Activated CD4-positive, alpha-beta memory T cell treated with anti-CD3 and anti-CD28 coated beads for 36 hours (primary cell): ENCODE measurements around the gene NUP133. TPM values are rescaled to one million over a fixed set of nuclear protein-coding genes. Genes with fewer than 3 reads are reported as not detected.
"Not testable (repeated sequence)": the region's sequence is repeated elsewhere in the genome, so short reads cannot be mapped to it uniquely, and the experiment has no call there.

Experiments
- CTCF ChIA-PET: fragments of 350-600 bp; sonication (Branson Sonifier 250); formaldehyde crosslinking; loops from one replicate; lab custom pipeline; 2021; ENCODE audit warnings: antibody characterized with exemption, inconsistent platforms; lab: Charles Lee
- POLR2A ChIA-PET: fragments of 350-600 bp; sonication (Branson Sonifier 250); formaldehyde crosslinking; loops from one replicate; lab custom pipeline; 2021; ENCODE audit warnings: antibody characterized with exemption; lab: Charles Lee
- DNase-seq: peaks from one replicate; pipeline ENCODE4 v3.0.0-alpha.2; 2020
- H3K27ac Mint-ChIP-seq: one replicate; pipeline ENCODE4 v1.8.0; 2021; ENCODE audit warnings: mixed read lengths
- H3K27me3 Mint-ChIP-seq: one replicate; pipeline ENCODE4 v1.8.0; 2021; ENCODE audit warnings: mixed read lengths
- H3K36me3 Mint-ChIP-seq: one replicate; pipeline ENCODE4 v1.8.0; 2021; ENCODE audit warnings: mixed read lengths
- H3K4me1 Mint-ChIP-seq: one replicate; pipeline ENCODE4 v1.8.0; 2021; ENCODE audit warnings: low read depth, mixed read lengths
- H3K4me3 Mint-ChIP-seq: one replicate; pipeline ENCODE4 v1.8.0; 2021; ENCODE audit warnings: mild to moderate bottlenecking, mixed read lengths
- H3K9me3 Mint-ChIP-seq: one replicate; pipeline ENCODE4 v1.8.0; 2021; ENCODE audit warnings: mixed read lengths
- intact Hi-C: fragments of 100-400 bp; cut with micrococcal nuclease; formaldehyde crosslinking; loops from one replicate; pipeline ENCODE4 v1.15.1; 2023
- total RNA-seq, 2 experiments: library from RNA; stranded (reverse); gene quantifications; one replicate each; pipeline ENCODE4 v1.2.3, GENCODE V29; 2021

Gene NUP133
- total RNA-seq, 2 experiments from 2014 or later = 54.1 to 57.0 TPM

DNA sequence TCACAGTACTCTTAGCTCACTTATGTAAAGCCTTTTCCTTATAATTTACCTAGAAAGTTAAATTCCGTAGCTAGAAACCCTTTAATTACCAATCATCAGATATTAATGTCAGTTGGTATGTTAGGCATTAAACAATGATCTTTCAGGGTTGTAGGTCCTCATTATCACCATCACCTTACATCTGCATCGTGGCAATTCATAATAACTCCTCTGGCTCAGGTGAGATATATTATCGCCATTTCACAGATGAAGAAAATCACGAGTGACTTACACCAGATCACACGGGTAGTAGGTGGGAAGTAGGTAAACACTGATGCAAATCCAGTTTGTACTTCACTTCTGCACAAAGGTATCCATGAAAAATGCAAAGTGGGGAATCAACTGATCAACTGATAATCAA, 639 bp downstream of the NUP133 start:
- ChIA-PET CTCF (interaction anchor here (1.1 to 2.9 kb wide), 4 partner anchors 12 to 249 kb away, joined by 3 to 16 read pairs (median 10); partner anchors contain the start of gene ABCB10), POLR2A (interaction anchor here (1.0 to 2.5 kb wide), 5 partner anchors 21 to 1049 kb away, joined by 4 to 17 read pairs (median 5); partner anchors contain the start of genes ABCB10, TAF5L and URB2)
- peak overlapping the region; percentile 83 for H3K27ac Mint-ChIP-seq
- H3K9me3 Mint-ChIP-seq = no peaks in the 10 kb centered on the region
- H3K27me3 Mint-ChIP-seq = peaks cover 2% of the 10 kb centered on the region
- peak overlapping the region; percentile 93 for H3K4me3 Mint-ChIP-seq
- H3K4me1 Mint-ChIP-seq = peaks cover 26% of the 10 kb centered on the region
- intact Hi-C loops = loop anchor here (5.0 kb wide), 1 partner anchor 225 kb away; no protein-coding TSS in a partner anchor
- peaks cover 14% of the 10 kb centered on the region for H3K36me3 Mint-ChIP-seq
- DNase-seq = no peak

DNA sequence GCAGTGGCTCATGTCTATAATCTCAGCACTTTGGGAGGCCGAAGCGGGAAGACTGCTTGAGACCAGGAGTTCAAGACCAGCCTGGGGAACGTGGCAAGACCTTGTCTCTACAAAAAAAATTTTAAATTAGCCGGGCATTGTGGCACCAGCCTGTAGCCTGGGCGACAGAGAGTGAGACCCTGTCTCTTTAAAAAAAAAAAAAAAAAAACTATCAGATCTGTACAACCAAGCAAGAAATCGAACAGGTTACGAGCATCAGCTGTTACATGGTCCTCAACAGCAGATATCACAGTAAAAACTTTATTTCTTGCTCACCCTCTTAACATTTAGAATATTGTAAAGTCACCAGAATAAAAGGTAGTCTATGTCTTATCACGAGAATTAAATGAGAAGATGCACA, 1.5 kb downstream of the NUP133 start:
- H3K4me1 Mint-ChIP-seq = peaks cover 26% of the 10 kb centered on the region
- no peaks in the 10 kb centered on the region for H3K9me3 Mint-ChIP-seq
- ChIA-PET POLR2A (interaction anchor here (1.3 kb wide), 1 partner anchor 21 kb away, joined by 4 read pairs; no protein-coding TSS in a partner anchor), CTCF (interaction anchor here (0.6 to 2.9 kb wide), 2 partner anchors 52 to 660 kb away, joined by 3 to 16 read pairs; partner anchors contain the start of gene ABCB10)
- intact Hi-C loops = loop anchor here (5.0 kb wide), 1 partner anchor 224 kb away; no protein-coding TSS in a partner anchor
- H3K36me3 Mint-ChIP-seq = peaks cover 18% of the 10 kb centered on the region
- H3K27ac Mint-ChIP-seq = no peak overlapping the region
- DNase-seq = no peak
- peaks cover 2% of the 10 kb centered on the region for H3K27me3 Mint-ChIP-seq
- peak overlapping the region; percentile 93 for H3K4me3 Mint-ChIP-seq

DNA sequence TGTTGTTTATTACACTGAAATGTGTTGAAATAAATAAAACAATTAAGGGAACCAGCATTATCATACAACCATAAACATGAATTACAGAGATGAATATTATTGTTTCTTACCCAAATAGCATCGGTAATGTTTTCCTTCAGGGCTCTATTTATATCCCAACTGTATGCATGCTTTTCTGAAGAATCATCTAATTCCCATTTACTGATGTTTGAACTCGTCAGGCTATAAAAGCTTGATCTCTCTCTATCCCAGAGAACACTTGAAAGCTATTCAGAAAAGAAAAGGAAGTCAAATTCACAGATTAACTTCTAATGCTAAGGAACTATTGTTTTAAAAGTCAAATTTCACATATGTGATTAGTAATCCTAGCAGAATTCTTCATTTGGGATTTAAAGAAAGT, 12.4 kb downstream of the NUP133 start:
- POLR2A ChIA-PET = no interaction called here
- DNase-seq = no peak
- Mint-ChIP-seq H3K4me3 (no peak overlapping the region), H3K36me3 (peaks cover 44% of the 10 kb centered on the region), H3K27me3 (no peaks in the 10 kb centered on the region), H3K27ac (no peak overlapping the region), H3K4me1 (no peaks in the 10 kb centered on the region), H3K9me3 (no peaks in the 10 kb centered on the region)
- CTCF ChIA-PET = interaction anchor here (1.5 to 1.7 kb wide), 3 partner anchors 12 to 239 kb away, joined by 3 to 6 read pairs (median 5); partner anchors contain the start of gene NUP133
- intact Hi-C loops = no loop called here

DNA sequence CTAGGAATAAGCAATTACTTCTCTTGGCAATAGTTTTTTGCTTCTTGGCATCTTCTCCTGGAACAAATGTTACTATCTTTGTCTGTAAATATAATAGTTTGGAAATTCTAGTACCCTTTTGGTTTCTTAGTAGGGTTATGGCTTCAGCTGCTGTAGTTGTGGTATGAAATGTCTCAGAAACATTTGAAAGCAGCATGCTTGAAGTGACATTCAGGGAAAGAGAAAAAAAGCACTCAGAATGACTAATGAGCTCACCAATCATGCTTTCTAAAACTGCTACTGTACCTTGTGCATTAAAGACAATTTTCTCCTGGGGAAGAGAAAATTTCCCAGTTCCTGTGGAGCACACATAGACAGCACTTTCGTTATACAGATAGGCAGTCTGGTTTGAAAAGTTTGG, 21.0 kb downstream of the NUP133 start:
- CTCF ChIA-PET = no interaction called here
- H3K27me3 Mint-ChIP-seq = no peaks in the 10 kb centered on the region
- intact Hi-C loops = no loop called here
- no peak overlapping the region for H3K27ac Mint-ChIP-seq
- peaks cover 36% of the 10 kb centered on the region for H3K36me3 Mint-ChIP-seq
- POLR2A ChIA-PET = no interaction called here
- no peak overlapping the region for H3K4me3 Mint-ChIP-seq
- no peak for DNase-seq
- H3K9me3 Mint-ChIP-seq = no peaks in the 10 kb centered on the region
- H3K4me1 Mint-ChIP-seq = peaks cover 1% of the 10 kb centered on the region

DNA sequence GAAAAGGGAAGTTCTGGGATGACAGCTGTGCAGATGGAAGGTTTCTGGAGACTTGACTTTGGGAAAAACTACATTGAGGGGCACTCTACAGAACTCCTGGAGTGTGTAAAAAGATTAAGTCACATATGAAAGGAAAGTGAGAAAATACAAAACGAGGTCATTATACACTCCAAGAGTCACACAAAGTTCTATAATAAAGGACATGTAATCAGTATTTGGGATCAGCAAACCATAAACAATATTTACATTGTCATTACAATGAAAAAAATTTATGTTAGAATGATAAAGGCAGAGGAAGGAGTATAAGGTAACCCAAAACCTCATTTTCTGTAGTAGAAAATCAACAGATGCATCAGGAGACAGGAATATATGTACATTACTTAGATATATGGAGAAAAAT, 22.8 kb downstream of the NUP133 start:
- Mint-ChIP-seq H3K36me3 (peaks cover 39% of the 10 kb centered on the region), H3K27me3 (no peaks in the 10 kb centered on the region), H3K4me1 (peaks cover 3% of the 10 kb centered on the region), H3K9me3 (no peaks in the 10 kb centered on the region), H3K4me3 (no peak overlapping the region), H3K27ac (no peak overlapping the region)
- CTCF ChIA-PET = interaction anchor here (5.1 kb wide), 1 partner anchor 228 kb away, joined by 123 read pairs; no protein-coding TSS in a partner anchor
- POLR2A ChIA-PET = interaction anchor here (0.6 kb wide), 2 partner anchors 113 to 229 kb away, joined by 3 to 5 read pairs; no protein-coding TSS in a partner anchor
- no peak for DNase-seq
- intact Hi-C loops = no loop called here

DNA sequence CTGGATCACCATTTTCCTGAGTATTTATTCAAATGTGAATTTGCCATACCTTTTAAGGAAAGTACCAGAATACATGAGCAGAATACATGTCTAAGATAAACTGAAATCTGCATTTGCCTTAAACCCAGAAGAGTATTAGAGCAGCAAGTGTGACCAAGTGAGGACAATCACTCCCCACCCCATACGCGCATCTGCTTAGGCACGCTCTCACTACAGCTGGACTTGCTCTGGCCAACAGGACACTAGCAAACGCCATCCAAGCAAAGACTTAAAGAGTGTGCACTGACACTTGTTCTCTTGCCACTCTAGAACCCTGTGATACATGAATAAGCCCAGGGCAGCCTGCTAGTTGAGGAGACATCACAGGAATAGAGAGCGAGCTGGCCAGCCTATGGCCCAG, 25.6 kb downstream of the NUP133 start:
- intact Hi-C loops = loop anchor here (1.0 to 5.0 kb wide), 2 partner anchors 210 to 224 kb away; partner anchors contain the start of gene RAB4A

DNA sequence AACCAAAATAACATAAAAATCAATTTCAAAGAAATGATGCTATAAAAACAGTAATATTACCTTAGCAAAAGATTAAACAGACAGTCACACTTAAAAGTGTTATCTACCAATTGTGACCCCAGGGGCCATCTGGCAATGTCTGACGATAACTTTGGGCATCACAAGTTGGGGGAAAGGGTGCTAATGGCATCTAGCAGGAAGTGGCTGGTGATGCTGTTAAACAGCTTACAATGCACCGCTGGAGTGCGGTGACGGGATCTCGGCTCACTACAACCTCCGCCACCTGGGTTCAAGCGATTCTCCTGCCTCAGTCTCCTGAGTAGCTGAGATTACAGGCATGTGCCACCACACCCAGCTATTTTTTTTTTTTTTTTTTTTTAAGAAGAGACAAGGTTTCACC, 27.6 kb downstream of the NUP133 start:
- ChIA-PET CTCF (interaction anchor here (1.2 to 3.6 kb wide), 3 partner anchors 13 to 225 kb away, joined by 5 to 16 read pairs (median 10); no protein-coding TSS in a partner anchor), POLR2A (no interaction called here)
- Mint-ChIP-seq H3K4me3 (no peak overlapping the region), H3K9me3 (no peaks in the 10 kb centered on the region), H3K27me3 (no peaks in the 10 kb centered on the region), H3K27ac (no peak overlapping the region), H3K36me3 (peaks cover 38% of the 10 kb centered on the region), H3K4me1 (peaks cover 14% of the 10 kb centered on the region)
- no peak for DNase-seq
- intact Hi-C loops = loop anchor here (5.0 kb wide), 1 partner anchor 208 kb away; the partner anchor contains the start of gene RAB4A

More for the DNA sequence above, 25.6 kb downstream of the NUP133 start:
- peaks cover 14% of the 10 kb centered on the region for H3K4me1 Mint-ChIP-seq
- POLR2A ChIA-PET = interaction anchor here (1.0 kb wide), 1 partner anchor 26 kb away, joined by 3 read pairs; the partner anchor contains the start of gene NUP133
- H3K4me3 Mint-ChIP-seq = no peak overlapping the region
- CTCF ChIA-PET = interaction anchor here (0.7 to 5.1 kb wide), 29 partner anchors 9 to 818 kb away, joined by 3 to 123 read pairs (median 4); no protein-coding TSS in a partner anchor
- no peaks in the 10 kb centered on the region for H3K27me3 Mint-ChIP-seq
- H3K36me3 Mint-ChIP-seq = peaks cover 42% of the 10 kb centered on the region
- DNase-seq = no peak
- H3K9me3 Mint-ChIP-seq = no peaks in the 10 kb centered on the region
- no peak overlapping the region for H3K27ac Mint-ChIP-seq

DNA sequence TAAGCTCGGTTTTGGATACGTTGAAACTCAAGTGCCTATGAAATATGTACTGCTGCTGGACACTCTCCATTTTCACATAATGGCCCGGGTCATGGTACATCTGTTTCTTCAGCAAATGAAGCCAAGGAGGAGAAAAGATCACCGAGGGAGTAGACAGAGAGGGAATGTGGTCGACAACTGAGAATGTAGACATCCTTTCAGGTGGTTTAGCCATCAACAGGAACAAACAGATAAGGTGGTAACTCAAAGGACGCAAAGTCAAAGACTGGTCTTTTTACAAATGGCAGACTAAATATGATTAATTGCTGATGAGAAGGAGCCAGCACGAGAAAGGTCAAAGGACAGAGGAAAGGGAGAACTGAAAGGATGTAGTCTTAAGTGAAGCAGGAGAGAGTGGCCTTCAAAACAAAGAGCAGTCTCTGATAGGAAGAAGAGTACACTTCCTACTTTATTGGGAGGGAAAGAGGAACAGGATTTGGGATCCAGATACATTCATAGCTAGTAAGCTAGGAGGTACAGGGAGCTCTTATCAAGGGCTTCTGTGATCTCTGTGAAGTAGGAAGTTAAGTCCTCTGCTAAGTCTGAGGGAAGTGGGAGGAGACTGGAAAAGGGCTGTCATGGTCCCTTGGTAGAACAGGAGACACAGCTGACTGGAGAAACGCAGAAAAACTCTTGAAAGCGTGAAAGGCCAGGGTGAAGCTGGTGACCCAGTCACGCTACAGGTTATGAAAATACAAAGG, 28.3 kb downstream of the NUP133 start:
- POLR2A ChIA-PET = no interaction called here
- Mint-ChIP-seq H3K27me3 (no peaks in the 10 kb centered on the region), H3K9me3 (no peaks in the 10 kb centered on the region), H3K4me1 (peaks cover 14% of the 10 kb centered on the region), H3K36me3 (peaks cover 38% of the 10 kb centered on the region), H3K27ac (no peak overlapping the region), H3K4me3 (no peak overlapping the region)
- intact Hi-C loops = loop anchor here (5.0 kb wide), 1 partner anchor 208 kb away; the partner anchor contains the start of gene RAB4A
- CTCF ChIA-PET = interaction anchor here (1.2 to 3.6 kb wide), 3 partner anchors 12 to 224 kb away, joined by 5 to 16 read pairs (median 10); no protein-coding TSS in a partner anchor
- DNase-seq = no peak

DNA sequence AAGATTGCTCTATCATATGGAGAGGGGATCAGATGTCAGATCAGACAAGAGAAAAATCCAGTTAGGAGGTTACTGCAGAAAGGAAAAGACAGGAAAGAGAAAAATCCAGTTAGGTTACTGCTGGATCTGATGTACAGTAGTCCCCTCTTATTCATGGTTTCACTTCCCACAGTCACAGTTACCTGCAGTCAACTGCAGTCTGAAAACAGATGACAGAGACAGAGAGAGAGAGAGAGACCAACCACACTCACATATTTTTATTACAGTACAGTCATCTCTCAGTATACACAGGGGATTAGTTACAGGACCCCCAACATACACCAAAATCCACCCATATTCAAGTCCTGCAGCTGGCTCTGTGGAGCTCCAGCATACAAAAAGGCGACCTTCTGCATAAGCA, 29.3 kb downstream of the NUP133 start:
- intact Hi-C loops = no loop called here
- Mint-ChIP-seq H3K27me3 (no peaks in the 10 kb centered on the region), H3K4me3 (no peak overlapping the region), H3K4me1 (peaks cover 14% of the 10 kb centered on the region), H3K27ac (no peak overlapping the region), H3K36me3 (peaks cover 44% of the 10 kb centered on the region), H3K9me3 (no peaks in the 10 kb centered on the region)
- DNase-seq = no peak
- ChIA-PET POLR2A (no interaction called here), CTCF (interaction anchor here (2.1 kb wide), 1 partner anchor 221 kb away, joined by 10 read pairs; no protein-coding TSS in a partner anchor)

DNA sequence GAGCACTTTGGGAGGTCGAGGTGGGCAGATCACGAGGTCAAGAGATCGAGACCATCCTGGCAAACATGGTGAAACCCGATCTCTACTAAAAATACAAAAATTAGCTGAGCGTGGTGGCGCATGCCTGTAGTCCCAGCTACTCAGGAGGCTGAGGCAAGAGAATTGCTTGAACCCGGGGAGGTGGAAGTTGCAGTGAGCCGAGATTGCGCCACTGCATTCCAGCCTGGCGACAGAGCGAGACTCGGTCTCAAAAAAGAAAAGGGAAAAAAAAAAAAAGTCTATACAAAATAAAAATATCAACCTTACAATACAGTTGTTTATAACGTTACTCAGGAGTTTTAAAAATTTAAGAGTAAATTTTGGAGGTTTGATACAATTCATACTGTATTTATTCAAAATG, 32.3 kb downstream of the NUP133 start:
- DNase-seq, POLR2A ChIA-PET, H3K4me3 Mint-ChIP-seq, H3K9me3 Mint-ChIP-seq, intact Hi-C loops, H3K27ac Mint-ChIP-seq, H3K27me3 Mint-ChIP-seq: not testable (repeated sequence)
- CTCF ChIA-PET = interaction anchor here (0.6 to 0.9 kb wide), 2 partner anchors 29 to 170 kb away, joined by 3 to 4 read pairs; no protein-coding TSS in a partner anchor
- peaks cover 12% of the 10 kb centered on the region for H3K4me1 Mint-ChIP-seq
- H3K36me3 Mint-ChIP-seq = peaks cover 37% of the 10 kb centered on the region

DNA sequence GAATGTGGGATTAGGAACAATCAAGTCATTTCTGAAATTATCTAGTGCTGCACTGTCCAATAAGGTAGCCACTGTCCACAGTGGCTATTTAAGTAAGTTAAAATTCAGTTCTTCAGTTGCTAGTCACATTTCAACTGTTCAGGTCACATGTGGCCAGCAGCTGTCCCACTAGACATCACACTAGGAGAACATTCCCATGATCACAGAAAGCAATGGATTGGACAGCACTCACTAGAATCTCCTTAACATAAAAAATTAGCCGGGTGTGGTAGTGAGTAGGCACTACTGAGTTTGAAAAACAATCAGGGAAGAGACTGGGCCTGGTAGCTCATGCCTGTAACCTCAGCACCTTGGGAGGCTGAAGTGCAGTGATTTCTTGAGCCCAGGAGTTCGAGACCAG, 33.6 kb downstream of the NUP133 start:
- H3K4me3 Mint-ChIP-seq = no peak overlapping the region
- no peaks in the 10 kb centered on the region for H3K27me3 Mint-ChIP-seq
- H3K4me1 Mint-ChIP-seq = peaks cover 7% of the 10 kb centered on the region
- POLR2A ChIA-PET = interaction anchor here (0.6 kb wide), 1 partner anchor 818 kb away, joined by 3 read pairs; no protein-coding TSS in a partner anchor
- H3K9me3 Mint-ChIP-seq = no peaks in the 10 kb centered on the region
- peaks cover 40% of the 10 kb centered on the region for H3K36me3 Mint-ChIP-seq
- intact Hi-C loops = no loop called here
- H3K27ac Mint-ChIP-seq = no peak overlapping the region
- CTCF ChIA-PET = interaction anchor here (1.7 kb wide), 1 partner anchor 7 kb away, joined by 4 read pairs; no protein-coding TSS in a partner anchor
- DNase-seq = no peak
